ENCODE measurements around the gene ATAD2B.
A peak's percentile ranks its signal among the peaks of the same experiment; 100 is the strongest.
"Not testable (repeated sequence)": the region's sequence is repeated elsewhere in the genome, so short reads cannot be mapped to it uniquely, and the experiment has no call there.

ATAD2B gene

DNA sequence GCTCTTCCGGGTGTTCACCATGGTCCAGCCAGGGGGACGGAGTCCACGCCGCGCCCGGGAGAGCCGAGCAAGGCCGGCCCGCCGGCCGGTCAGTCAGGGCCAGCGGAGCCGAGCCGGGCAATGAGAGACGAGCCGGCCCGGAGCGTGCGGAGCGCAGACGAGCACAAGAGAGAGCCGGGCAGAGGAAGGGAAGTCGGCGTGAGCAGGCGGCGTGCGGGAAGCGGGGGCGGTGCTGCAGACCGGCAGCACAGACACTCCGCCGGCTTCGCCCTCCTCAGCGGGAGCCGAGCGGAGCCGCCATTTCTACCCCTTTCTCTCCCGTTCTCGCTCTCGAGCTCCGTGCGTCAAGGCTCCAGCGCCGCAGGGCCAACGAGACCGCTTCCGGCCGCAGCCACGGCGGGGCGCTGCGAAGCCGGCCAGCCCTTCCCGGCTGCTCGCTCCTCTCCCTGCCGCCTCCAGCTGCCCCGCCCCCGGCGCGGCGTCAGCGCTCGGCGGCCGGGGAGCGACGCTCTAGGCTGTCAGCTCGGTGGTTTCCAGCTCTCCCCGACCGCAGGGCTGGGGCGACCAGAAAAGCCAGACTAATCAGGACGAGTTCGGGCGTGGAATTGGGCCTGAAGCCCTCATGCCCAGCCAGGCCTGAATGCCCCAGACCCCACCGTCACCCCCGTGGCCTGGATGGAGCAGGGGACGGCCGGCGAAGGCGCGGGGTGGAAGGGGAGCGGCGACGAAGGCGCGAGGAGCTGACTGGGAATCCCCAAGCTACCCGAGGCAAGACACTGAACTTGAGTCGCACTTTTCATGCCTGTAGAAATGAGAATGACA, at the start of gene ATAD2B:
TSS of gene ATAD2B (minus strand) at position 374 of the 822 bp plus-strand sequence. CDS start at position 21, 353 bp downstream.
- DNase-seq (ENCODE audit: low read depth), result peak; percentile 96

- DNase-seq (ENCODE audit: low read depth), result no peak
Measured at GRCh38 chr2:23967846-23968245, 40.9 kb upstream of the ATAD2B start.

- peak; percentile 43 for DNase-seq (ENCODE audit: low read depth)
Measured at GRCh38 chr2:23954325-23955014, 27.5 kb upstream of the ATAD2B start.

DNA sequence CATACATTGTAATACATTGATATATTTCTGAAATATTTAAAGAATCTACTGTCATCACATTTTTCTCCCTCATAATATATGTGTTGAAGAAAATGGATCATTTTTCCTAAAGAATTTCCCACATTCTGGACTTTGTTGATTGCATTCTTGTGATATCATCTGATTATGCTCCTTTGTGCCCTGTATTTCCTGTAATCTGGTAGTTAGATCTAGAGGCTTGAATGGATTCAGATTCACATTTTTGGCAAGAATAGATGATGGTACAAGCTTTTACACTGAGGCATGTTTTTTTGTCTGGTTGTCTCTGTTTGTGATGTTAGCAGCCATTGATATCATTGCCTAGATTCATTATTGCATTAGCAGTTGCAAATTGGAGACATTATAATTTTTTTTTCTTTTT, 26.7 kb upstream of the ATAD2B start:
- DNase-seq (ENCODE audit: low read depth), result no peak

- DNase-seq (ENCODE audit: low read depth), result not testable (repeated sequence)
Measured at GRCh38 chr2:23952558-23952957, 25.6 kb upstream of the ATAD2B start.

DNA sequence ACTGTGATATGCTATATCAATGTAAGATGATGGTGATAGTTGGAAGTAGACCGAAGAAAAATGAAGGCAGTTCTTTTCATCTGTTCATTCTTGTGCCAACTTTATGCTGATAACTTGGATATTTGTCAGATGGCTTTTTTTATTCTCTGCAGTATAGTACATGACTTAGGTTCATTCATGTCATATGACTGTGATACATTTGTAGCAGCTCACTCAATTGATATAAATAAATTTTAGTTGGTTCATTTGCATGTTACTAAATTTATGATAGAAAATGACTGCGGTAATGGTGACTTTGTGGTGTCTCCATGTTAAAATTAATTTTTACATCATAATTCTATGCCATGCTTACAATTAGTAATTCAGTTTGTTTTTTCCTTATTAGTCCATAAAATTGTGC, 20.4 kb upstream of the ATAD2B start:
- DNase-seq (ENCODE audit: low read depth), result no peak

- DNase-seq (ENCODE audit: low read depth), result no peak
Measured at GRCh38 chr2:23944976-23945375, 18.1 kb upstream of the ATAD2B start.

DNA sequence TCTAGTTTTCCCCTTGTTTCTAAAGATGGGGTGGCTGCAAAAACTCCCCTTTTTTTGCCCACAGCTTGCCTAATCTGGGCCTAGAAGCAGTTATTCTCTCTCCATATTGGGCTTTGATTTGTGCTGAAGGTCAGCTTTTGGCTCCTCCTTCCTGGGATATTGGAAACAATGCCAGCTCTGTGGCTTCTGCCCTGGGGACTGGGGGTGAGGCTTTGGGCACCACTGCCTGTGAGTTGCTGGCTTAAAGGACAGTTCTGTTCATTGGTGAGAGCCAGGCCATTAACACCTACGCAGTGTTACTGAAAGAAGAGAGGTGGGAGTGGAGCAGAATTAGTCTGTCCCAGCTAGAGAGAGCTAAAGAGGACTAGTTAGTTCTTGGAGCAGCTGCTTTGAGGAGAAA, 17.6 kb upstream of the ATAD2B start:
- DNase-seq (ENCODE audit: low read depth), result peak; percentile 12

DNA sequence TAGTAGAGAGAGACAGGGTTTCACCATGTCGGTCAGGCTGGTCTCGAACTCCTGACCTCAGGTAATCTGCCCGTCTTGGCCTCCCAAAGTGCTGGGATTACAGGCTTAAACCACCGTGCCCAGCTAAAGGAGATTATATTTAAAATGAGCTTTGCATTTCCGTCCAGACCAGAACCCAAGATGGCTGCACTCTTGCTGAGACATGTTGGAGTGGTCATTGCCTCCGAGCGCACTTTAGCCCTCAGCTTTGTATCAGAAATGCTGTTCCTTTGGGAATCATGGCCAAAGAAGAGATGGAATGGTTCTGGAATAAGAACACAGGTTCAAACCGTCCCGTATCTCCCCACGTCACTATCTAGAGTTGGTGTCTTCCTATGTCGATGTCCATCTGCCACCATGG, 16.7 kb upstream of the ATAD2B start:
- DNase-seq (ENCODE audit: low read depth), result no peak

- no peak for DNase-seq (ENCODE audit: low read depth)
Measured at GRCh38 chr2:23941644-23942043, 14.7 kb upstream of the ATAD2B start.

DNA sequence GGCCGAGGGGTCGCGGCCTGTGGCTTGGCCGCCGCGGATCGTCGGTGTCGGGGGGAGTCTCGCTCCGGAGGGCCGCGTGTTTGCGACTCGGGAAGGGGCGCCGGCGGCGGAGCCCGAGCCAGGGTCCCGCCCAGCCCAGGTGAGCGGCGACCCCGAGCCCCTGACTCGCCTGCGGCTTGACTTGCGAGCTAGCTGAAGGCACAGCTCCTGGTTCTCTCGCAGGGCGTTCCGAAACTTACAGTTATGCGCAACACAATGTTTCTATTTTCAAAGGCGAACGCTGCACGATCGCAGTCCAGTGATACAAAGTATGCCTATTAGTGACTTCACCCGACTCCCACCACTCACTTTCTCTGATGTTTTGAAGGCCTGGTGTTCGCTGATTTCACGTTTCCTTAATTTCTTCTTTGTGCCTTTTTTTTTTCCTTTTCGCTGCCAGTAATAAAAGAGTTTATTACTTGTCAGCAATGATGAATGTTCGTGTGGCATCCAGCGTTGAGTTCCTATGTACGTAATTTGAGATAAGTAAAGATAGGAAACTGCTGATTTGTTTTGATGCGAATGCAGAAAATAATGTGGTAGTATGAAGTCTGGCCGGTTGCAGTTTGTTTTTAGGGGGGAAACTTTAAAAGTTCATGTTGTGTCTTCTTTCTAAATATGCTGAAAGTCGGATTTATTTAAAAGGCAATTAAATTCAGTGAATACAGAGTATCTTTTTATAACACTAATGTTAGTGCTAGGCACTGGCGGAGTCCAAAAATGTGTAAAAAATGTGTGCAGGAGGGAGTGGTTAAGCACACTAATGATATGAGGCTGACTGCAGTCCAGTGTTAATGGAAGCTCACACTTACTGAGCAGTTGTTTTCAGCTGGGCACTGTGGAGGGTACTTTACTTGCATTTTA, 14.0 kb upstream of the ATAD2B start:
- peak; percentile 34 for DNase-seq (ENCODE audit: low read depth)

DNA sequence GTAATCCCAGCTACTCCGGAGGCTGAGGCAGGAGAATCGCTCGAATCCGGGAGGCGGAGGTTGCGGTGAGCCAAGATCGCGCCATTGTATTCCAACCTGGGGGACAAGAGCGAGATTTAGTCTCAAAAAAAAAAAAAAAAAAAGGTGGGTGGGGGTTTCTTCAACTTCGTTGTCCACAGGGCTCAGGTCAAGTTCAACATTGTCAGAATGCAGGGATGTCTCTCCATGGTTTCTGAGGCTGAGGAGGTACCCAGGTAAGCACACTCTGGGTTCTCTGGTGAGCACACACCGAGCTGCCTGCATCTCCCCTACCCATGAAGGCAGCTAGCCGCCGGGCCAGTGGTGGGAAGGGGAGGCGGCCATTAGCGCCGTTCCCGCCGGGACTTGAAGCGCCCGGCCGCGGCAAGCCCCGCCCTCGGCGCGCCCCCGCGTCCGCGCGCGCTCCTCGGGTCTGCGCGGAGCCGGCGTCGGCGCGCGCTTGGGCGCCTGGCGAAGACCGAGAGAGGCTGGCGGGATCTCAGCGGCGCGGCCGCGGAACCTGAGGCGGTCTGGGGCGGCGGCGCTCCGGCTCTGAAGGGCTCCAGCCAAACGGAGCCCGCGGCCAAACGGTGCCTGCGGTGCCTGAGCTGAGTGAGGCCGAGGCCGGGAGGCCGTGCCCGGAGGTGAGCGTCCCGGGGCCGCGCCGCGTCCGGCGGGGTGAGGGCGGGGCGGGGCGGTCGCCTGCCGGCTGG, 13.2 kb upstream of the ATAD2B start, which contains the start of gene UBXN2A:
TSS of gene UBXN2A (plus strand) at position 477 of the 731 bp plus-strand sequence. CDS start 17,852 bp downstream, outside the sequence.
- peak; percentile 76 for DNase-seq (ENCODE audit: low read depth)

DNA sequence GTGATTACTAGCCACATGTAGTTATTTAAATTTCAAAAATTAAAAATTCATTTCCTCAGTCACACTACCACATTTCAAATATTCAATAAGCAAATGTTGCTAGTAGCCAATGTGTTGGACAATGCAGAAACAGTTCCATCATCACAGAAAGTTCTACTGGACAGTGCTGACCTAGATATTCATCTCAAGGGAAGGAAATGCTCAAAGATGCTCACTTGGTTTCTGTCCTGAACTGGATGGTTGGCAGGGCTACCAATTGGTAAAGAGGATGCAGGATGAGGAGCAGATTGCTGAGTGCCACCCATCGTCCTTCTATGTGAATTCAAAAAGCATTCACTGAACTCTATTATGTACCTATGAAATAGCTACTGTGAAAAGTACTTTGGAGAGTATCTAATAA, 7.3 kb upstream of the ATAD2B start:
- DNase-seq (ENCODE audit: low read depth), result no peak

DNA sequence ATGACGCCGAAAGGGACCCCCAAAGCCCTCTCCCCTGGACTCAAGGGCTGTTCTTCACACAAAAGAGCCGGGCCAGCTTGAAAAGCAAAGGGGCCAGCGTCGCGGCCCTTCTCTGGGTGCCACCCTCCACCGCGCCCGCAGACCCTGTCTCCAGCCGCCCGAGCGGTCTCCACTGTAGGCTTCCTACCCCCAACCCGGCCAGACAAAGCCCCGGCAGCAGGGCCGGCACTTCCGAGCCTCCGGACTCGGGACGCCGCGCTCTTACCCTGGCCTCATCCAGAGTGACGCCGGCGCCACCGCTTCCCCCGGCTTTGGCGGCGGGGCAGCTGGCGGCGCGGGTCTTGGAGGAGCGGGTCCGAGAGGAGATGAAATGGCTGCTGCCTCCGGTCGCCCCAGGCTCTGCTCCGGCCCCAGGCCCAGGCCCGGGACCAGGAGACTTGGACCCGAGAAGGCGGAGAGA, 603 bp downstream of the ATAD2B start:
- no peak for DNase-seq (ENCODE audit: low read depth)

- peak; percentile 62 for DNase-seq (ENCODE audit: low read depth)
Measured at GRCh38 chr2:23925702-23926289, 1.1 kb downstream of the ATAD2B start.

- DNase-seq (ENCODE audit: low read depth), result no peak
Measured at GRCh38 chr2:23924589-23925359, 2.1 kb downstream of the ATAD2B start.

GRCh38 chr2:23918837-23919489, 8.0 kb downstream of the ATAD2B start:
- peak; percentile 57 for DNase-seq (ENCODE audit: low read depth)

- DNase-seq (ENCODE audit: low read depth), result no peak
Measured at GRCh38 chr2:23916727-23917405, 10.1 kb downstream of the ATAD2B start.

DNA sequence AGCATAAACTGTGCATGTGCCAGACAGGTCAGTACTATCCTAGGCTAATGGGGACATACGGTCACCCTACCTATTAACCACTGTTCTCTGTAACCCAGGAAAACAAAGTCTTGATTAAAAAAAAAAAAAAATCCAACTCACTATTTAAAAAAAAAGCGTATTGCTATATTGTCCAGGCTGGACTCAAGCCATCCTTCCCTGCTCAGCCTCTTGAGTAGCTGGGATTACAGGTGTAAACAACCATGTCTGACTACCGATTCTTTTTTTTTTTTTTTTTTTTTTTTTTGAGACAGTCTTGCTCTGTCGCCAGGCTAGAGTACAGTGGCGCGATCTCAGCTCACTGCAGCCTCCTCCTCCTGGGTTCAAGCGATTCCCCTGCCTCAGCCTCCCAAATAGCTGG, 11.6 kb downstream of the ATAD2B start:
- DNase-seq (ENCODE audit: low read depth), result no peak
